Naive thymus-derived CD4-positive, alpha-beta T cell (primary cell): ENCODE measurements around the gene BICDL1. TPM values are rescaled to one million over a fixed set of nuclear protein-coding genes. Genes with fewer than 3 reads are reported as not detected.

Experiments
- ATAC-seq: fragments of 150-1000 bp; cut with Tn5 transposase; 2 replicates; pipeline ENCODE4 v1.10.0; 2021; ENCODE audit warnings: mild to moderate bottlenecking, moderate library complexity
- CTCF ChIA-PET: fragments of 350-600 bp; sonication (Branson Sonifier 250); formaldehyde crosslinking; loops from one replicate; lab custom pipeline; 2021; ENCODE audit warnings: antibody characterized with exemption; lab: Charles Lee
- POLR2A ChIA-PET: fragments of 350-600 bp; sonication (Branson Sonifier 250); formaldehyde crosslinking; loops from one replicate; lab custom pipeline; 2021; ENCODE audit warnings: antibody characterized with exemption, inconsistent platforms; lab: Charles Lee
- DNase-seq, 9 donors: peaks; one replicate each; pipeline versions ENCODE4 v3.0.0 to v3.0.0-alpha.2; 2020 to 2022; ENCODE audit warnings: mixed read lengths in 1 of 9
- H3K27ac ChIP-seq: one replicate; pipeline ENCODE4 v1.7.0; 2013; ENCODE audit warnings: mild to moderate bottlenecking, low read depth, low read length, moderate library complexity
- H3K27me3 ChIP-seq, 2 donors: one replicate each; pipeline ENCODE4 v1.7.0; 2013; ENCODE audit warnings: low read length in 2 of 2, mild to moderate bottlenecking in 2 of 2, moderate library complexity in 2 of 2; ENCODE audit not compliant: control insufficient read depth in 2 of 2, insufficient read depth in 2 of 2
- H3K36me3 ChIP-seq, 3 experiments: 1 replicate in 2 of 3; 2 replicates in 1 of 3; pipeline ENCODE4 v1.7.0; 2013; ENCODE audit warnings: low read length in 3 of 3, mild to moderate bottlenecking in 3 of 3, moderate library complexity in 1 of 3; ENCODE audit not compliant: insufficient read depth in 3 of 3, control insufficient read depth in 2 of 3
- H3K4me1 ChIP-seq, 2 donors: one replicate each; pipeline ENCODE4 v1.7.0; 2013; ENCODE audit warnings: low read length in 2 of 2, mild to moderate bottlenecking in 2 of 2, moderate library complexity in 1 of 2; ENCODE audit not compliant: control insufficient read depth in 2 of 2, insufficient read depth in 2 of 2
- H3K4me3 ChIP-seq: 2 replicates; pipeline ENCODE4 v1.7.0; 2013; ENCODE audit warnings: mild to moderate bottlenecking, low read length
- H3K9me3 ChIP-seq, 3 experiments: 1 replicate in 2 of 3; 2 replicates in 1 of 3; pipeline ENCODE4 v1.7.0; 2013; ENCODE audit warnings: low read length in 3 of 3; ENCODE audit not compliant: control insufficient read depth in 2 of 3
- H3K27ac Mint-ChIP-seq, 9 donors: one replicate each; pipeline ENCODE4 v1.8.0; 2020 to 2022; ENCODE audit warnings: mixed read lengths in 9 of 9, mild to moderate bottlenecking in 8 of 9, moderate library complexity in 5 of 9, inconsistent platforms in 2 of 9
- H3K27me3 Mint-ChIP-seq, 5 donors: one replicate each; pipeline ENCODE4 v1.8.0; 2021 to 2022; ENCODE audit warnings: mixed read lengths in 5 of 5, mild to moderate bottlenecking in 1 of 5
- H3K36me3 Mint-ChIP-seq, 5 donors: one replicate each; pipeline ENCODE4 v1.8.0; 2020 to 2022; ENCODE audit warnings: mixed read lengths in 5 of 5, mild to moderate bottlenecking in 3 of 5, inconsistent platforms in 1 of 5
- H3K4me1 Mint-ChIP-seq, 7 donors: one replicate each; pipeline ENCODE4 v1.8.0; 2020 to 2022; ENCODE audit warnings: mixed read lengths in 7 of 7, mild to moderate bottlenecking in 3 of 7, inconsistent platforms in 1 of 7
- H3K4me3 Mint-ChIP-seq, 10 donors: one replicate each; pipeline ENCODE4 v1.8.0; 2020 to 2022; ENCODE audit warnings: mild to moderate bottlenecking in 10 of 10, mixed read lengths in 10 of 10, moderate library complexity in 6 of 10, inconsistent platforms in 2 of 10
- H3K9me3 Mint-ChIP-seq, 11 donors: one replicate each; pipeline ENCODE4 v1.8.0; 2020 to 2022; ENCODE audit warnings: mixed read lengths in 11 of 11, mild to moderate bottlenecking in 4 of 11, inconsistent platforms in 1 of 11, moderate library complexity in 1 of 11
- intact Hi-C, 2 donors: fragments of 100-400 bp; cut with micrococcal nuclease; formaldehyde crosslinking; loops; one replicate each; pipeline ENCODE4 v1.15.1; 2023
- polyA plus RNA-seq, 2 donors: library from polyadenylated mRNA; unstranded; fragments of 300-500 nt; fragmentation: Illumina TruSeq; gene quantifications; one replicate each; pipeline ENCODE4 v1.2.3, GENCODE V29; 2021
- total RNA-seq, 6 experiments: library from RNA in 5 of 6; stranded (reverse) in 5 of 6; gene quantifications; 1 replicate in 5 of 6; 2 replicates in 1 of 6; pipeline ENCODE4 v1.2.3 and lab custom pipeline; 2021 to 2026

The BICDL1 gene
- total and polyA plus RNA-seq, 7 experiments from 2014 or later: 2.4 to 156 (median 111) TPM

DNA sequence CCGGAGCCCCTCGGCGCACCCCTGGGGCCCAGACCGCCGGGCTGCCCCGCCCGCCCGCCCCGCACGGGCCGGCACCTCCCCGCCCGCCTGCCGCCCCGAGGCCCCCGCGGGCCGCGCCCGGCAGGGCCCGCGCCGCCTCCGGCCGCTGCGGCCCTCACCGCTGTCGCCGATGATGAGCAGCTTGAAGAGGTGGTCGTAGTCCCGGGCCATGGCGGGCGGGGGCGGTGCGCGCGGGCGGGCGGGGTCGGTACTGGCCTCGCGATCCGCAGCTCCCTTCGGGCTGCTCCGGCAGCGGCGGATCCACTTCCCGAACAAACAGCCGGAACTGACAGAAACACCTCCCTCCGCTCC lies 127.4 kb downstream of the BICDL1 start, which contains the start of gene RAB35:
Gene RAB35 (minus strand): TSS at position 313 of the 351 bp plus-strand sequence. CDS start 103 bp downstream, at position 210.
- Mint-ChIP-seq H3K4me1 (peaks cover 65 to 86% (median 78%) of the 10 kb centered on the region in 7 donors), H3K27ac (peak within 1 kb of the TSS; percentile 80 to 99 (median 93)), H3K4me3 (peak within 1 kb of the TSS; percentile 78 to 98 (median 94)), H3K27me3 (no peaks in the 10 kb centered on the region), H3K36me3 (peaks cover 0 to 35% (median 13%) of the 10 kb centered on the region in 5 donors), H3K9me3 (peaks cover 0 to 2% (median 0%) of the 10 kb centered on the region in 11 donors)
- intact Hi-C loops: loop anchor here (1.0 to 5.0 kb wide), 12 partner anchors 29 to 1744 kb away; partner anchors contain the start of genes RPLP0 (in 2 of the 2), COX6A1 (in 1 of the 2), GCN1 (in 1 of the 2) and MLEC (in 1 of the 2)
- ChIA-PET POLR2A (interaction anchor here (0.5 to 7.1 kb wide), 11 partner anchors 9 to 177 kb away, joined by 3 to 47 read pairs (median 5); partner anchors contain the start of genes BICDL1, RNU4-1, RNU4-2 and RPLP0), CTCF (interaction anchor here (0.7 kb wide), 1 partner anchor 110 kb away, joined by 3 read pairs; no protein-coding TSS in a partner anchor)
- Histone ChIP-seq H3K9me3 (no peaks in the 10 kb centered on the region), H3K36me3 (peaks cover 0 to 3% (median 0%) of the 10 kb centered on the region in 3 experiments), H3K4me1 (peaks cover 41 to 50% of the 10 kb centered on the region in 2 donors), H3K27me3 (no peaks in the 10 kb centered on the region), H3K27ac (peak within 1 kb of the TSS; percentile 84), H3K4me3 (peak within 1 kb of the TSS; percentile 82)
- no peak for ATAC-seq
- peak in 1 of 9 donors; percentile 13 for DNase-seq

DNA sequence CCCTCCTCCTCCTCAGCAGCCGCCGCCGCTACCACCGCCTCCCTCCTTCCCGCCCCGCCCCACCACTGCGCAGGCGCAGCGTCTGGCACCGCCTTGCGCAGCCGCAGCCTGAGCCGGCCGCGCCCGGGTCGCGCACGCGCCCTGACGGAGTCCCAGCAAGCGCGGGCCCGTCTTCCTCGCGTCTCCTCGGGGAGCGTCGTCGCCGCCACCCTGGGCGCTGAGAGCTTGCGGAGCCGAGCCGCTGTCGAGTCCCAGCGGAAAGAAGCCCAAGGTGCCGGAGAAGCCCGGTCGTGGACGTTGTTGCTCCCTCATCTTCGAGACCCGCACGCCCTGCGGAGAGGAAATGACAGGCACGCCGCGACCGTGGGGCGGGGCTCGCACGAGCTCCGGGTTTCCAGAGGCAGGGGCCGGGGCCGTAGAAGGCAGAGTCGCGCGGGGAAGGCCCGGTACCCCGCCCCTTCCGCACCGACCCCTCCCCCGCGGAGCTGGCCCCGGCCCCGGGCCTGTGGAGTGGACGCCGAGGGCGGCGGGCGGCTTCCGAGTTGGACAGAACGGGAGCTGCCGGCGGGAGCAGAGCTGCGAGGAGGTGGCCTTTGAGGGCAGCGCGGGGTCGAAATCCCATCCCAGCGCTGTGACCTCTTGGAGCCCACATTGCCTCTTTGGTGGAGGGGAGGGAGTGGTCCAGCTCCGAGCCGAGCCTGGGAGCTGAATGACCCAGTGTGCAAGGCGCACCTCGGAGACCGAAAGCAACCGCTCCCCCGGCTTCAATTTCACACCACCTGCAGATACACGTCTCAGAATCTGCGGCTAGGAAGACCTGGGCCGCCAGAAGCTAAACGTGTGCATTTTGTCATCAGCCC lies 128.0 kb downstream of the BICDL1 start:
- H3K4me3 ChIP-seq: peak overlapping the region; percentile 82
- Mint-ChIP-seq H3K4me1 (peaks cover 64 to 86% (median 80%) of the 10 kb centered on the region in 7 donors), H3K36me3 (peaks cover 0 to 35% (median 13%) of the 10 kb centered on the region in 5 donors), H3K27me3 (no peaks in the 10 kb centered on the region), H3K9me3 (peaks cover 0 to 2% (median 0%) of the 10 kb centered on the region in 11 donors), H3K4me3 (peak overlapping the region; percentile 78 to 95 (median 90)), H3K27ac (peak overlapping the region; percentile 80 to 97 (median 90))
- H3K36me3 ChIP-seq: peaks cover 0 to 3% (median 0%) of the 10 kb centered on the region in 3 experiments
- H3K27me3 ChIP-seq: no peaks in the 10 kb centered on the region
- POLR2A ChIA-PET: interaction anchor here (0.5 to 7.1 kb wide), 17 partner anchors 9 to 1952 kb away, joined by 3 to 47 read pairs (median 4); partner anchors contain the start of genes BICDL1, RNU4-1, RNU4-2 and RPLP0
- H3K9me3 ChIP-seq: no peaks in the 10 kb centered on the region
- intact Hi-C loops: loop anchor here (1.0 to 5.0 kb wide), 12 partner anchors 30 to 1744 kb away; partner anchors contain the start of genes GCN1 (in 2 of the 2), RPLP0 (in 2 of the 2), COX6A1 (in 1 of the 2) and MLEC (in 1 of the 2)
- peak overlapping the region; percentile 84 for H3K27ac ChIP-seq
- ATAC-seq: peak; percentile 91
- CTCF ChIA-PET: interaction anchor here (0.7 to 1.6 kb wide), 3 partner anchors 30 to 1003 kb away, joined by 3 to 4 read pairs (median 3); no protein-coding TSS in a partner anchor
- DNase-seq: peak; percentile 95 to 100 (median 98)
- peaks cover 46 to 48% of the 10 kb centered on the region in 2 donors for H3K4me1 ChIP-seq

DNA sequence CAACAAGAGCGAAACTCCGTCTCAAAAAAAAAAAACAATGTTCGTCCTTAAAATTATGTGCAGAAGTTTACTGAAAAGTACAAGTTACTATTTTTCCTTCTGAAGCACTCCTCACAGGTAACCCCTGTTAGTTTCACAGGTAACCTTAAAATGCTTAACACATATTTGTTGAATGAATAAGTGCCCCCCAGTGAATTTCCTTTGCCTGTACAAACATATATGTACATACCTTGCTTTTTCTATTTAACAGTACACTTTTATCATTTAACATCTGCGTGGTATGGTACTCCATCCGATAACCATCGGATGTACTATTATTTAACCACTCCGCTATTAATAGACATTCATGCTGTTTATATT lies 128.9 kb downstream of the BICDL1 start:
- CTCF ChIA-PET: interaction anchor here (0.7 to 1.6 kb wide), 2 partner anchors 31 to 1002 kb away, joined by 3 to 4 read pairs; no protein-coding TSS in a partner anchor
- peaks cover 59 to 77% (median 73%) of the 10 kb centered on the region in 7 donors for H3K4me1 Mint-ChIP-seq
- H3K27ac ChIP-seq: peak overlapping the region; percentile 84
- peaks cover 0 to 3% (median 0%) of the 10 kb centered on the region in 3 experiments for H3K36me3 ChIP-seq
- no peaks in the 10 kb centered on the region for H3K27me3 Mint-ChIP-seq
- POLR2A ChIA-PET: interaction anchor here (0.6 to 7.1 kb wide), 7 partner anchors 31 to 1951 kb away, joined by 3 to 47 read pairs (median 8); partner anchors contain the start of genes BICDL1, RNU4-2 and RPLP0
- peak overlapping the region; percentile 78 to 95 (median 90) for H3K4me3 Mint-ChIP-seq
- peaks cover 0 to 32% (median 12%) of the 10 kb centered on the region in 5 donors for H3K36me3 Mint-ChIP-seq
- intact Hi-C loops: loop anchor here (1.0 to 5.0 kb wide), 10 partner anchors 76 to 1745 kb away; partner anchors contain the start of genes COX6A1 (in 1 of the 2), GCN1 (in 1 of the 2), MLEC (in 1 of the 2) and PRKAB1 (in 1 of the 2)
- peak overlapping the region; percentile 80 to 97 (median 90) for H3K27ac Mint-ChIP-seq
- no peak for DNase-seq
- H3K9me3 ChIP-seq: no peaks in the 10 kb centered on the region
- no peak for ATAC-seq
- peaks cover 44 to 48% of the 10 kb centered on the region in 2 donors for H3K4me1 ChIP-seq
- H3K27me3 ChIP-seq: no peaks in the 10 kb centered on the region
- H3K9me3 Mint-ChIP-seq: peaks cover 0 to 2% (median 0%) of the 10 kb centered on the region in 11 donors
- peak overlapping the region; percentile 82 for H3K4me3 ChIP-seq

DNA sequence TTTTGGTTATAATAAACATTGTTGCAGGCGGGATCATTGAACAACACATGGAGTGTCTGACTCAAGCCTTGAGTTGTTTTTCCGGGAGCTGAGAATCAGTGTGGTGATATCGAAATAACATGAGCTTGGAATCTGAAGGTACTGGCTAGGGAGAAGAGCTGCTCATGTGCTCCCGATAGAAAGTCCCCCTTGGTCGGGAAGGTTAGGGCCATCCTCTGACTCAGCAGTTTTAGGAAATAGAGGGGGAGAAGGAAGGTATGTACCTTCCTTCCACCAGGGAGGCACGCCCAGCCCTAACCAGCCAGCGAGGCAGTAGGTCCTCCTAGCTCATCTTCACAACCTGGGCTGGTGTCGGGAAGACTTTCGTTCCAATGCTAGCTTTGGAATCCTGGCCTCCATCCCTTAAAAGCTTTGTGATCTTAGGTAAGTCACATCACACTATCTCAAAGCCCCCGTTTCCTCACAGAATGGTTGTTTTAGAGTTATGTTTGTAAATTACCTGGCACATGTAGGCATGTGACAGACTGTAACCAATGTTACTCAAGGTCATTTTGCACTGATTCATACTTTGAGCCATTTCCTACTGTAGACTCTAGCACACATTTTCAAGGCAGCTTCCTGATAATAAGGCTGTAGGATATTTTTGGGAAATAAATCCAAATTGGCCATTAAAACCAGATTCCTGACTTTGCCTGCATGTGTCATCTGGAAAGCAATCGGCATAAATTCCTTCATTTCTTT lies 129.5 kb downstream of the BICDL1 start:
- ATAC-seq: no peak
- Mint-ChIP-seq H3K36me3 (peaks cover 0 to 29% (median 8%) of the 10 kb centered on the region in 5 donors), H3K27ac (peak overlapping the region in 8 of 9 donors; percentile 76 to 97 (median 89)), H3K9me3 (peaks cover 0 to 2% (median 0%) of the 10 kb centered on the region in 11 donors), H3K27me3 (no peaks in the 10 kb centered on the region), H3K4me1 (peaks cover 59 to 76% (median 68%) of the 10 kb centered on the region in 7 donors), H3K4me3 (peak overlapping the region; percentile 62 to 95 (median 90))
- no peak for DNase-seq
- POLR2A ChIA-PET: interaction anchor here (0.8 to 7.1 kb wide), 5 partner anchors 8 to 173 kb away, joined by 4 to 47 read pairs (median 8); partner anchors contain the start of genes RNU4-2 and RPLP0
- CTCF ChIA-PET: interaction anchor here (1.6 kb wide), 1 partner anchor 31 kb away, joined by 4 read pairs; no protein-coding TSS in a partner anchor
- Histone ChIP-seq H3K36me3 (peaks cover 0 to 3% (median 0%) of the 10 kb centered on the region in 3 experiments), H3K9me3 (no peaks in the 10 kb centered on the region), H3K4me1 (peaks cover 47 to 48% of the 10 kb centered on the region in 2 donors), H3K4me3 (peak overlapping the region; percentile 82), H3K27ac (peak overlapping the region; percentile 84), H3K27me3 (no peaks in the 10 kb centered on the region)
- intact Hi-C loops: loop anchor here in 1 of 2 donors (5.0 kb wide), 2 partner anchors 451 to 569 kb away; partner anchors contain the start of genes MLEC and PRKAB1

DNA sequence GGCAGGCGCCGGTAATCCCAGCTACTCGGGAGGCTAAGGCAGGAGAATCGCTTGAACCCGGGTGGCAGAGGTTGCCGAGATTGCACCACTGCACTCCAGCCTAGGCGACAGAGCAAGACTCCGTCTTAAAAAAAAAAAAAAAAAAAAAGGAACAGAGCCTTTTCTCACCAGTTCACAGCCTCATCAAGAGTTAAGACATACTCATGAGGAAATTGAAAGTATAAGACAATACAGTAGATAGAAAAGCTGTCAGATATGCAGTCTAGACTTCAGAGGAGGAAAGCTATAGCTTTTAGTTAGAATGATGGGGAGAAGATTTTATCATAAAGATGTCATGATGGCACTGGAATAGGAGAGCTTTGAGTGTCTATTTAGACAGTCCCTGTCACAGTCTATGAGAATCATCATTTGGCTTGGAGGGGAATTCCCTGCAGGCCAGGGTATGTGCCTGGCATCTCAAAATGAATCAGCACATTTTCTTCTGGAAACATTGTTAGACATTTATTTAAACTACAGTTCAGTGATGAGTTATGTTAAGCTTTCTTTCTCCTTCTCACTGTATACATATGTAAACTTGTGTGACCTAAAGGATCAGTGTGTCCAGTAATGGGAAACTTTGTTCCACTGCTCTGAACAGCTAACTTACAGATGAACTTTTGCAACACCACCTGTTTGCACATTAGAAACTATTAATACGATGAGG lies 130.4 kb downstream of the BICDL1 start:
- peaks cover 0 to 2% (median 0%) of the 10 kb centered on the region in 3 experiments for H3K36me3 ChIP-seq
- H3K27ac ChIP-seq: no peak overlapping the region
- peaks cover 60 to 76% (median 70%) of the 10 kb centered on the region in 7 donors for H3K4me1 Mint-ChIP-seq
- peaks cover 42 to 48% of the 10 kb centered on the region in 2 donors for H3K4me1 ChIP-seq
- H3K27me3 ChIP-seq: no peaks in the 10 kb centered on the region
- ATAC-seq (no peak), DNase-seq (no peak)
- ChIA-PET CTCF (interaction anchor here (0.6 kb wide), 1 partner anchor 69 kb away, joined by 6 read pairs; no protein-coding TSS in a partner anchor), POLR2A (interaction anchor here (0.9 to 7.1 kb wide), 3 partner anchors 9 to 109 kb away, joined by 4 to 47 read pairs (median 4); partner anchors contain the start of gene RPLP0)
- intact Hi-C loops: loop anchor here in 1 of 2 donors (5.0 kb wide), 2 partner anchors 452 to 568 kb away; partner anchors contain the start of genes MLEC and PRKAB1
- H3K9me3 ChIP-seq: no peaks in the 10 kb centered on the region
- H3K4me3 ChIP-seq: no peak overlapping the region
- peaks cover 0 to 27% (median 5%) of the 10 kb centered on the region in 5 donors for H3K36me3 Mint-ChIP-seq
- peak overlapping the region in 6 of 10 donors; percentile 0 to 77 (median 20) for H3K4me3 Mint-ChIP-seq
- no peaks in the 10 kb centered on the region for H3K27me3 Mint-ChIP-seq
- peak overlapping the region in 7 of 9 donors; percentile 8 to 80 (median 51) for H3K27ac Mint-ChIP-seq
- peaks cover 0 to 1% (median 0%) of the 10 kb centered on the region in 11 donors for H3K9me3 Mint-ChIP-seq
